Fibroblast of mammary gland (primary cell): Measurements from ENCODE around the gene ABLIM1.

ENCODE experiments used
- DNase-seq: peaks from one replicate; pipeline ENCODE4 v3.0.0-alpha.2; 2010; ENCODE audit warnings: low read depth
- H3K4me3 ChIP-seq: 2 replicates; pipeline ENCODE4 v1.5.1; 2011; ENCODE audit warnings: low read depth, mild to moderate bottlenecking, low read length, moderate library complexity; ENCODE audit not compliant: control insufficient read depth
- TF ChIP-seq, protein P1 (sequence below): conservative IDR thresholded peaks from 2 replicates; pipeline ENCODE4 v1.5.1; 2011; ENCODE audit warnings: low read depth, low read length, inconsistent platforms; ENCODE audit not compliant: control insufficient read depth, insufficient read depth

ABLIM1 gene

DNA sequence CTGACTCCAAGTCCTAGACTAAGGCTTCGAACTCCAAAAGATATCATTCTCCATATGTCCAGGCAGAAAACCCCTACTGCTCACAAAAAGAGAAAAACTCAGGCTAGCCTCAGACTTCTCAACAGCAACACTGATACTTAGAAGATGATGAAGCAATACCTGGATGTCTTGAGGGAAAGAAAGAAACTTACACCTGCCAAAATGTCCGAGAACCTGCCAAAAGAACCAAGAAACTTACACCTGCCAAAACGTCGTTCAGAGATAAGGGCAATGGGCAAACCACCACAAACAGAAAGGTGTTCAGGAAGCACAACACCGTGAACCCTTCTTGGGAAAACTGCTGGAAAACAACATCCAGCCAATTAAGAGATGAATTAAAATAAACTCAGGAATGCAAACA, 15.3 kb downstream of the ABLIM1 start:
- TF ChIP-seq, protein P1, sequence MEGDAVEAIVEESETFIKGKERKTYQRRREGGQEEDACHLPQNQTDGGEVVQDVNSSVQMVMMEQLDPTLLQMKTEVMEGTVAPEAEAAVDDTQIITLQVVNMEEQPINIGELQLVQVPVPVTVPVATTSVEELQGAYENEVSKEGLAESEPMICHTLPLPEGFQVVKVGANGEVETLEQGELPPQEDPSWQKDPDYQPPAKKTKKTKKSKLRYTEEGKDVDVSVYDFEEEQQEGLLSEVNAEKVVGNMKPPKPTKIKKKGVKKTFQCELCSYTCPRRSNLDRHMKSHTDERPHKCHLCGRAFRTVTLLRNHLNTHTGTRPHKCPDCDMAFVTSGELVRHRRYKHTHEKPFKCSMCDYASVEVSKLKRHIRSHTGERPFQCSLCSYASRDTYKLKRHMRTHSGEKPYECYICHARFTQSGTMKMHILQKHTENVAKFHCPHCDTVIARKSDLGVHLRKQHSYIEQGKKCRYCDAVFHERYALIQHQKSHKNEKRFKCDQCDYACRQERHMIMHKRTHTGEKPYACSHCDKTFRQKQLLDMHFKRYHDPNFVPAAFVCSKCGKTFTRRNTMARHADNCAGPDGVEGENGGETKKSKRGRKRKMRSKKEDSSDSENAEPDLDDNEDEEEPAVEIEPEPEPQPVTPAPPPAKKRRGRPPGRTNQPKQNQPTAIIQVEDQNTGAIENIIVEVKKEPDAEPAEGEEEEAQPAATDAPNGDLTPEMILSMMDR, result no peak
- H3K4me3 ChIP-seq, result no peak overlapping the region
- no peak for DNase-seq

DNA sequence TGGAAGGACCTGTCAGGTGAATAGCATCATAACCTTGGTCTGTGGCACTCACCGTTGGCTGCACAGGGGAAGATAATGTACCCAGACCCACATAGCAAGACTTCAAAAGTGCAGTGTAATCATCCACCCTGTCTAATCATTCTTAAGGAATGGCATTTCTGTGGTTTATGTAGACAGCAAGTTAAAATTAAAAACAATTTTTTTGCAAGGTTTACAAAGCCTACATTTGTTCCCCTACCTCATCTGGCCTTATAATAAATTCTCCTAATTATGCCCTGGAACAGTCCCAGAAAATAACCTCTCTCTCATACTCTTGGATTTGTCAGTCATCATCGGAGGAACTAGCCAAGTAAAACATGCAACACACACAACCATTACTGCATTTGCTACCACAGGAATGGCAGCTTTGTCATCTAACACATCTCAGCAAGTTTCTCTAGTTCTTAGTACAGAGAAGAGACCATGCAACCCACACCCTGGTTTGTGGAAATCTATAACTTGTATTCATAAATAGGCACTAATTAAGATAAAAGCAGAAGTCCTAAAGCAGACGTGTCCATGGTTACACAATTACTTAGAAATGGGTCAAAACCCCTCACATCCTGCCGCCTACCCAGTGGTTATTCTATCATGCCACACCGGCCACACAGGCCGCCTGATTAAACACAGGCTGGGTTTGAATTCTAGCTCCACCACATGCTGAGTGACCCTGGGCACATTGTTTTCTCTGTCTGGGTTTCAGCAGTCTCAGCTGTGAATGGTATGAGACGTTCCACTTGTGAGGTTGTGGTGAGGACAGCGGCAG, 19.1 kb downstream of the ABLIM1 start:
- no peak overlapping the region for H3K4me3 ChIP-seq
- TF ChIP-seq, protein P1, result no peak
- DNase-seq, result peak; percentile 88

DNA sequence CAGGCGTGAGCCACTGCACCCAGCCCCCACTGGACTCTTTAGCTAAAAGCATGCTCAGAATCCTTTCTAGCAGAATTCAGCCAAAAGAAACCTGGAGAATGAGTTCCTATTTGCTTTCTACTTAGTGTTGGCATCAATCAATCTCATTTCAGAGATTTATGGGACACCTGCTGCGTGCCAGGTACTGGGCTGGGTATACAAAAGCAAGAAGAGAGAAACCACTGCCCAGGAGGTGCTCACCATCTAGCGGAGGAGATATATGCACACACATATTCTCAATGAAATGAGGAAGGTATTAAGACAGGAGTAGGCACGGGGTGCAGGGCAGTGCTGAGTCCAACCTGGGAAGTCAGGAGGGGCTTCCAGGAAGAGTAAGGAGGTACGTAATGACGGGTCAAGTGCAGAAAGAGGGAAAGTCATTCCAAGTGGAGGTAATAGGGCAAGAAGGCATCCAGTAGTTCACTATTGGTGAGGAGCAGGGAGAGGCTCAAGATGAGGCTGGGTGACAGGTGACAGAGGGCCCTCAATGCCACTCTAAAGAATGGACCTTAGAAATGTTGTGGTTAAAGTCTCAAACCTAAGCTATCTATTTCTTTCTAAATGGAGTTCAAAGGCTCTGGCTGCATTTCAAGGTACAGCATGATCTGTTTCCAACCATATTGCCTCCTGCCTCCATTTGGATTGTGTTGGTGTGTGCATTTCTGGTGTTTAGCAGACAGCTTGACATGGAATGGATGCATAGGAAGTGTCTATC, 22.1 kb downstream of the ABLIM1 start:
- TF ChIP-seq, protein P1, result no peak

DNA sequence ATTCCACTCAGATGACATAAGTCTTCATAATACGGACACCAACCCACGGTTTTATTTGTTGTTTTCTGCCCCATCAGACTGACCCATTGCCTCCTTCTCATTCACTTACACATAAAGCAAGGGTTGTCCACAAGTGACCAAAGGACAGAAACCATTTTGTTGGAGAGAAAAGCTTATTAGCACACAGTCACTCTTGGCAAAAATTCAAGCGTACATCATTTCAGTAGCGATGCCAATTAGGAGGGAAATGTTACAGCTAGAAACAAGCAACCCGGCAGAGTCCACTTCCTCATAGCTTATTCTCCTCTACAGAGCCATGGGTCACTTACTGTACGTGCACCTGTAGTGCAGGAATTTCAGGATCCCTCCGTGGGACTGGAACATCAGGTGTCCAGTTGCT, 23.0 kb downstream of the ABLIM1 start:
- TF ChIP-seq, protein P1, result no peak
- H3K4me3 ChIP-seq, result no peak overlapping the region
- peak; percentile 25 for DNase-seq

More for the DNA sequence above, 22.1 kb downstream of the ABLIM1 start:
- no peak overlapping the region for H3K4me3 ChIP-seq
- DNase-seq, result no peak

DNA sequence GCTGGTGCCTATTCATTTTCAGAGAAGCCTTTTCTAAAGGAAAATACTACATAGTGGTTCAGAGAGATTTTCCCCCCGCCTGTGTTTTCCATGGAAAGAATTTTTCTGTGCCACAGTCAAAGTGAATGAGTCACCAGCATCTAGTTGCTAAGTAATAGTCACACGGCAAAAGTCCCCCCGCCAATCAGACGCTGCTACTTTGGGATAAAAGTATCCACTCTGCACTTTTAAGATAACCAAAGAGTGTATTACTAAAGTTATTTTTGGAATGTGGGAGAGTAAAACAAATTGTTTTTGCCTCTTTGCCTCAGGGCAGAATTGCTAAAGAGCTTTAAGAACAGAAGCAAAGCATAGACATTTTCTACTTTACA, 23.5 kb downstream of the ABLIM1 start:
- DNase-seq, result peak; percentile 69
- TF ChIP-seq, protein P1, result no peak
- H3K4me3 ChIP-seq, result no peak overlapping the region

DNA sequence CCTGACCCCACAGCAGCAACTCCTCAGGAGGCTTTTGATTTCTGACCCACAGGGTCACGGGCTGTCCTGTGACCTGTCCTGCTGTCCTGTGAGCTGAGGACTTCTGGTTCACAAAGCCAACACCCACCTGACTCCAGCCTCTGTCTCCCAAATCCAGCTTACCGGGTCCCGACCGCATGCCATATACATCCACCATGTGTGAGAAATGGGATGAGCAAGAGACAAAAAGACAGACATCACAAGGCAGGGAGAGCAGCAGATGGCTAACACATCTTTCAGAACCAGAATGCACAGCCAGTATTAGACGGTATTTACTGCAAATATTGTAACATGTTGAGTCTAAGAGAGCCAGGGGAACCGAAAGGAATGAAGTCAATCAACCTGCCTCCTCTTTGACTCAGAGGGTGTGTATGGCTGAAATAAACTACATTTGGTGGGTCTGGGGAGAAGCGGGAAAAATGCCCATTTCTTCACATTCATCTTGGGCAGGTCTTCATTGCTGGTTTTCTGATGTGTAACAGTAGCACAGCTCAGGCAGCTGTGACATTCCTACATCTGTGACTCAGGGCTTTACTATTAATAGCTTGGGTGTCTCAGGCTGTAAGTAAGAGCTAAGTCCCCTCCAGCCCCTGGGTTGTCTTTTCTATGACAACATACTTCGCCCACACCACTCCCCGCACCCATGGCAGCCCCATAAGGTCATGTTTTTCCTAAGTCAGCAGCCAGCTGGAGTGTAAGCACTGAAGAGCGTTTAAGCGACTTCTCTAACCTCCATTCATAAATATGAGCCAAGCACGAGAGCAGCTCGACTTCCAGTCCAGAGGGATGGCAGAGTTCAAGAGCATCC, 25.0 kb downstream of the ABLIM1 start:
- peak; percentile 79 for DNase-seq
- H3K4me3 ChIP-seq, result no peak overlapping the region
- TF ChIP-seq, protein P1, result no peak
